K562 (cell line): ENCODE results near the gene ALCAM. TPM values are rescaled to one million over a fixed set of nuclear protein-coding genes. Genes with fewer than 3 reads are reported as not detected.

ENCODE experiments used
- ATAC-seq: fragments of 200-7000 bp; cut with Tn5 transposase; 3 replicates; pipeline ENCODE4 v1.9.1; 2020; ENCODE audit warnings: moderate library complexity
- BruUV-seq: library from RNA; stranded (reverse); fragments of 400-500 nt; replicated peaks from 2 replicates; lab custom pipeline; 2021; lab: Mats Ljungman, UMichigan
- CTCF ChIA-PET: fragments of 300-600 bp; formaldehyde crosslinking; extraction: SDS; loops from one replicate; lab custom pipeline; 2021; ENCODE audit warnings: low intra/inter-chr PET ratio; lab: Yijun Ruan, JAX
- POLR2A ChIA-PET: fragments of 300-600, 350-650 bp; sonication (Branson Sonifier 250); formaldehyde crosslinking; extraction: SDS; loops from one replicate; lab custom pipeline; 2021; ENCODE audit warnings: antibody characterized with exemption, inconsistent platforms; lab: Yijun Ruan, JAX
- DNase-seq, 4 experiments: peaks; one replicate each; pipeline versions ENCODE4 v3.0.0 to v3.0.0-alpha.2; 2011 to 2018; ENCODE audit warnings: low spot score in 3 of 4, mixed read lengths in 3 of 4; ENCODE audit errors: extremely low read depth in 1 of 4
- FAIRE-seq: peaks from 2 replicates; lab custom pipeline; 2011; peaks lifted over from hg19 to GRCh38; lab: Jason Lieb, UNC
- H2AFZ ChIP-seq: 2 replicates; pipeline ENCODE4 v1.6.0; 2011; ENCODE audit warnings: low read depth, low read length, control low read depth, inconsistent platforms
- H3K27ac ChIP-seq: fragments of 200-600 bp; 3 replicates; pipeline ENCODE4 v1.8.0; 2011; ENCODE audit warnings: low read depth, mild to moderate bottlenecking, control low read depth, inconsistent platforms, low read length, moderate library complexity, mixed read lengths; ENCODE audit errors: extremely low read depth
- H3K27me3 ChIP-seq, 2 experiments: fragments of 300-600 bp in 1 of 2; 2 replicates in 1 of 2; 3 replicates in 1 of 2; pipeline versions ENCODE4 v1.6.0 to v1.8.0; 2011; ENCODE audit warnings: inconsistent platforms in 2 of 2, low read length in 2 of 2, mild to moderate bottlenecking in 1 of 2, mixed read lengths in 1 of 2, moderate library complexity in 1 of 2; ENCODE audit not compliant: control insufficient read depth in 2 of 2, insufficient read depth in 2 of 2
- H3K36me3 ChIP-seq: fragments of 300-600 bp; 3 replicates; pipeline ENCODE4 v1.8.0; 2011; ENCODE audit warnings: mild to moderate bottlenecking, low read length, inconsistent platforms; ENCODE audit not compliant: control insufficient read depth, insufficient read depth
- H3K4me1 ChIP-seq, 2 experiments: fragments of 200-600 bp in 1 of 2; replicated peaks in 1 of 2; 2 replicates in 1 of 2; 3 replicates in 1 of 2; pipeline versions ENCODE4 v1.5.1 to v1.8.0; 2011; ENCODE audit warnings: inconsistent platforms in 2 of 2, low read length in 2 of 2, mild to moderate bottlenecking in 1 of 2, mixed read lengths in 1 of 2, moderate library complexity in 1 of 2; ENCODE audit not compliant: control insufficient read depth in 2 of 2, insufficient read depth in 2 of 2
- H3K4me2 ChIP-seq: 2 replicates; pipeline ENCODE4 v1.6.1; 2011; ENCODE audit warnings: low read length, control low read depth, inconsistent platforms, mixed read lengths; ENCODE audit not compliant: insufficient read depth
- H3K4me3 ChIP-seq: fragments of 200-600 bp; sonication (generic), shearing (Covaris generic); 2 replicates; pipeline ENCODE4 v1.5.1; 2016; ENCODE audit warnings: control low read depth, inconsistent platforms
- H3K79me2 ChIP-seq: fragments of 200-600 bp; 3 replicates; pipeline ENCODE4 v1.8.0; 2011; ENCODE audit warnings: low read length, inconsistent platforms; ENCODE audit not compliant: control insufficient read depth, insufficient read depth
- H3K9ac ChIP-seq, 2 experiments: 2 replicates each; pipeline versions ENCODE4 v1.6.0 to v1.6.1; 2011; ENCODE audit warnings: low read depth in 2 of 2, low read length in 2 of 2, control low read depth in 1 of 2, inconsistent platforms in 1 of 2, mild to moderate bottlenecking in 1 of 2, mixed read lengths in 1 of 2; ENCODE audit not compliant: insufficient read depth in 1 of 2
- H3K9me1 ChIP-seq: one replicate; pipeline ENCODE4 v1.6.0; 2011; ENCODE audit warnings: inconsistent platforms, mild to moderate bottlenecking, low read length, moderate library complexity; ENCODE audit not compliant: control insufficient read depth, insufficient read depth
- H3K9me3 ChIP-seq: replicated peaks from 2 replicates; pipeline ENCODE4 v1.5.1; 2011; ENCODE audit warnings: low read depth, low read length, inconsistent platforms; ENCODE audit not compliant: control insufficient read depth, insufficient read depth
- H4K20me1 ChIP-seq: replicated peaks from 2 replicates; pipeline ENCODE4 v1.6.1; 2011; ENCODE audit warnings: low read length, inconsistent platforms, mixed read lengths; ENCODE audit not compliant: control insufficient read depth, insufficient read depth
- HCFC1 ChIP-seq: IDR thresholded peaks from 2 replicates; pipeline ENCODE4 v1.6.1; 2012; ENCODE audit warnings: low read depth, low read length, improper control_type of control experiment
- KLF1 ChIP-seq: fragments of 450-650 bp; IDR thresholded peaks from 2 replicates; pipeline ENCODE4 v1.6.1; 2016; ENCODE audit warnings: missing genetic modification characterization, missing compliant biosample characterization
- MCM5 ChIP-seq: fragments of 450-650 bp; IDR thresholded peaks from 2 replicates; pipeline ENCODE4 v1.6.1; 2016; ENCODE audit warnings: low read depth
- MEIS2 ChIP-seq: fragments of 450-650 bp; IDR thresholded peaks from 2 replicates; pipeline ENCODE4 v1.6.1; 2014; ENCODE audit warnings: mild to moderate bottlenecking; ENCODE audit not compliant: partially characterized antibody
- POLR3G ChIP-seq: IDR thresholded peaks from 2 replicates; pipeline ENCODE4 v1.6.1; 2011; ENCODE audit not compliant: insufficient read length, insufficient replicate concordance; ENCODE audit errors: extremely low read depth
- SMARCA4 ChIP-seq: fragments of 450-650 bp; IDR thresholded peaks from 2 replicates; pipeline ENCODE4 v1.6.1; 2016
- ZNF174 ChIP-seq: fragments of 250-450 bp; sonication (Bioruptor Pico); IDR thresholded peaks from 2 replicates; pipeline ENCODE4 v1.4.0; 2020; ENCODE audit warnings: mild to moderate bottlenecking
- ZNF717 ChIP-seq: fragments of 250-450 bp; sonication (Bioruptor Pico); IDR thresholded peaks from 2 replicates; pipeline ENCODE4 v1.5.0; 2021
- WGBS: fragments of 100-300 bp; shearing (Covaris generic); methylation state at CpG from one replicate; pipeline ENCODE4 v1.1.6; 2016; ENCODE audit warnings: low coverage, mixed read lengths; ENCODE audit not compliant: insufficient coverage; ENCODE audit errors: missing lambda C conversion rate; 5-methylcytosine and 5-hydroxymethylcytosine counted together
- in situ Hi-C: fragments of 300-500 bp; cut with MboI; formaldehyde crosslinking; loops from 4 replicates; pipeline ENCODE4 v1.15.0; 2018; ENCODE audit warnings: inconsistent platforms, mixed read lengths
- intact Hi-C: fragments of 100-400 bp; cut with micrococcal nuclease; formaldehyde crosslinking; loops from 2 replicates; pipeline ENCODE4 v1.14.2; 2022
- polyA plus RNA-seq, 8 experiments: library from polyadenylated mRNA; depleted of rRNA in 4 of 8; stranded (reverse) in 5 of 8; unstranded in 3 of 8; fragments of >200 nt; fragmentation: Nextera tagmentation in 2 of 8; fragmentation: Illumina TruSeq in 1 of 8; extraction: Ambion mirVana in 2 of 8; extraction: Trizol in 1 of 8; gene quantifications; 2 replicates each; pipeline versions ENCODE4 v1.2.1 to v1.2.3, GENCODE V29; 2011 to 2014; ENCODE audit warnings: inconsistent platforms in 1 of 8, missing spikeins in 1 of 8
- total RNA-seq, 7 experiments: library from RNA; depleted of rRNA in 6 of 7; stranded (reverse); fragments of >200 nt in 6 of 7; fragmentation: Illumina TruSeq in 2 of 7; extraction: Trizol in 2 of 7; gene quantifications; 2 replicates each; pipeline versions ENCODE4 v1.2.1 to v1.2.3, GENCODE V29; 2011 to 2021; ENCODE audit warnings: low replicate concordance in 1 of 7
- TF ChIP-seq, protein P1 (sequence below): fragments of 250-450 bp; sonication (Bioruptor Pico); IDR thresholded peaks from 2 replicates; pipeline ENCODE4 v1.4.0; 2020; ENCODE audit warnings: mild to moderate bottlenecking, moderate library complexity, borderline replicate concordance
- TF ChIP-seq, protein P2 (sequence below): fragments of 250-450 bp; sonication (Bioruptor Pico); IDR thresholded peaks from 2 replicates; pipeline ENCODE4 v1.5.0; 2022; ENCODE audit warnings: mild to moderate bottlenecking

The ALCAM gene
- total and polyA plus RNA-seq, 9 of the 15 experiments (the other 6 are each of a cell fraction or from before 2014, with no cell fraction given): 0.03 to 0.98 (median 0.14) TPM; not detected in 1

- TF ChIP-seq, protein P1, sequence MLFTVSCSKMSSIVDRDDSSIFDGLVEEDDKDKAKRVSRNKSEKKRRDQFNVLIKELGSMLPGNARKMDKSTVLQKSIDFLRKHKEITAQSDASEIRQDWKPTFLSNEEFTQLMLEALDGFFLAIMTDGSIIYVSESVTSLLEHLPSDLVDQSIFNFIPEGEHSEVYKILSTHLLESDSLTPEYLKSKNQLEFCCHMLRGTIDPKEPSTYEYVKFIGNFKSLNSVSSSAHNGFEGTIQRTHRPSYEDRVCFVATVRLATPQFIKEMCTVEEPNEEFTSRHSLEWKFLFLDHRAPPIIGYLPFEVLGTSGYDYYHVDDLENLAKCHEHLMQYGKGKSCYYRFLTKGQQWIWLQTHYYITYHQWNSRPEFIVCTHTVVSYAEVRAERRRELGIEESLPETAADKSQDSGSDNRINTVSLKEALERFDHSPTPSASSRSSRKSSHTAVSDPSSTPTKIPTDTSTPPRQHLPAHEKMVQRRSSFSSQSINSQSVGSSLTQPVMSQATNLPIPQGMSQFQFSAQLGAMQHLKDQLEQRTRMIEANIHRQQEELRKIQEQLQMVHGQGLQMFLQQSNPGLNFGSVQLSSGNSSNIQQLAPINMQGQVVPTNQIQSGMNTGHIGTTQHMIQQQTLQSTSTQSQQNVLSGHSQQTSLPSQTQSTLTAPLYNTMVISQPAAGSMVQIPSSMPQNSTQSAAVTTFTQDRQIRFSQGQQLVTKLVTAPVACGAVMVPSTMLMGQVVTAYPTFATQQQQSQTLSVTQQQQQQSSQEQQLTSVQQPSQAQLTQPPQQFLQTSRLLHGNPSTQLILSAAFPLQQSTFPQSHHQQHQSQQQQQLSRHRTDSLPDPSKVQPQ (CRISPR knock-in tag): no peak
- no peak for TF ChIP-seq HCFC1
- no peak for TF ChIP-seq MCM5
- no peak for TF ChIP-seq KLF1 (tag)
- no peak for TF ChIP-seq SMARCA4
- no peak for TF ChIP-seq POLR3G
These were observed 167.8 kb downstream of the ALCAM start (continued) for GRCh38 chr3:105534491-105534890.

- H3K27me3 ChIP-seq: no peaks in the 10 kb centered on the region
- no peak overlapping the region for H3K27ac ChIP-seq
- intact Hi-C loops: no loop called here
- 0% methylated on average over 1 of the region's 1 CpG for WGBS
- H3K9me3 ChIP-seq: no peaks in the 10 kb centered on the region
- FAIRE-seq (no peak), ATAC-seq (no peak), DNase-seq (no peak)
- no TSS peak for BruUV-seq
- TF ChIP-seq ZNF174 (no peak), ZNF717 (CRISPR knock-in tag) (no peak), MEIS2 (no peak)
- TF ChIP-seq, protein P2, sequence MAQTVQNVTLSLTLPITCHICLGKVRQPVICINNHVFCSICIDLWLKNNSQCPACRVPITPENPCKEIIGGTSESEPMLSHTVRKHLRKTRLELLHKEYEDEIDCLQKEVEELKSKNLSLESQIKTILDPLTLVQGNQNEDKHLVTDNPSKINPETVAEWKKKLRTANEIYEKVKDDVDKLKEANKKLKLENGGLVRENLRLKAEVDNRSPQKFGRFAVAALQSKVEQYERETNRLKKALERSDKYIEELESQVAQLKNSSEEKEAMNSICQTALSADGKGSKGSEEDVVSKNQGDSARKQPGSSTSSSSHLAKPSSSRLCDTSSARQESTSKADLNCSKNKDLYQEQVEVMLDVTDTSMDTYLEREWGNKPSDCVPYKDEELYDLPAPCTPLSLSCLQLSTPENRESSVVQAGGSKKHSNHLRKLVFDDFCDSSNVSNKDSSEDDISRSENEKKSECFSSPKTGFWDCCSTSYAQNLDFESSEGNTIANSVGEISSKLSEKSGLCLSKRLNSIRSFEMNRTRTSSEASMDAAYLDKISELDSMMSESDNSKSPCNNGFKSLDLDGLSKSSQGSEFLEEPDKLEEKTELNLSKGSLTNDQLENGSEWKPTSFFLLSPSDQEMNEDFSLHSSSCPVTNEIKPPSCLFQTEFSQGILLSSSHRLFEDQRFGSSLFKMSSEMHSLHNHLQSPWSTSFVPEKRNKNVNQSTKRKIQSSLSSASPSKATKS (CRISPR knock-in tag): no peak
- no peaks in the 10 kb centered on the region for H3K4me1 ChIP-seq
- no peaks in the 10 kb centered on the region for H3K79me2 ChIP-seq
- no peak overlapping the region for H2AFZ ChIP-seq
- no peaks in the 10 kb centered on the region for H3K9me1 ChIP-seq
- H4K20me1 ChIP-seq: no peaks in the 10 kb centered on the region
- POLR2A ChIA-PET: interaction anchor here (0.5 kb wide), 1 partner anchor 270 kb away, joined by 3 read pairs; no protein-coding TSS in a partner anchor
- H3K9ac ChIP-seq: no peak overlapping the region
- CTCF ChIA-PET: no interaction called here
- in situ Hi-C loops: no loop called here
- no peak overlapping the region for H3K4me3 ChIP-seq
- H3K36me3 ChIP-seq: no peaks in the 10 kb centered on the region
- H3K4me2 ChIP-seq: no peak overlapping the region
These were observed 170.8 kb downstream of the ALCAM start for GRCh38 chr3:105537371-105538080.
